ENCODE measurements around the gene CCDC80. TPM values are rescaled to one million over a fixed set of nuclear protein-coding genes. Genes with fewer than 3 reads are reported as not detected.

CCDC80 gene
- total and polyA plus RNA-seq, 9 of the 15 experiments (the other 6 are each of a cell fraction or from before 2014, with no cell fraction given): 0.17 to 2.0 (median 1.1) TPM

DNA sequence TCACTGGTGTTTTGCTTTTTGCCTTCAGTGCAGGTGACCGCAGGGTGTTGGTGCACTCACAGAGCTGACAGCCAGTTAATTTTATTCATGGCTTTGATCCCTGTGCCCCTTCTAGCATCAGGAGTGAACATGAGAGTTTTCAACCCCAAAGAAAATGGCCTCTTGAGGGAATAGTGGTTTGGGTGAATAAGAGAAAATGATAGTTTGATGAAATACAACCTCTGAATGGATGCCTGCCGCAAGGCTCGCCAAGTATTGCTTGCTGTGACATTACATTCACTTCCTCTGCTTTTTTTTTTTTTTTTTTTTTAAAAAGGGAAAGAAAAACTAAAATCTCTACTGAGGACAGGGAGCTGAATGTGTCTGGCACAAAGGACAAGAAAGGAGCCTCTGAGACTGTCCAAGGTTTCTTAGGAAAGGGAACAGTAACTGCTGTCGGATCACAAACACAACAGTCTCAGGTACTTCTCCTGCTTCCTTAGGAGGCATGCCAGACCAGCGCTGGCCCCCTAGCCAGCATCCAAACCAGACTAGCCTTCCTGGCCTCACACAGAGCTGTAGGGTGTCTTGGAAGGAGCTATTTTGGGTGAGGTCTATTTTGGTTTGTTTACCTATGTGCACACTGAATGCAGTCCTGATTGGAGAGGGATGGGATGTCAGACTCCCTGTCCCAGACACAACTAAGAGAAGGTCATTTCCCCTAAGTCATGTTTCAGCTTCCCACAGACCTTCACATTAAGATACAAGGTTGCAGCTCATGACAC lies 29.0 kb downstream of the CCDC80 start:
- H3K9me1 ChIP-seq (ENCODE audit: control insufficient read depth, insufficient read depth, low read length): no peaks in the 10 kb centered on the region
- ChIA-PET POLR2A (interaction anchor here (1.2 kb wide), 1 partner anchor 12 kb away, joined by 3 read pairs; no protein-coding TSS in a partner anchor), CTCF (ENCODE audit: low intra/inter-chr PET ratio) (no interaction called here)
- no peak overlapping the region for H3K27ac ChIP-seq (ENCODE audit: extremely low read depth, low read depth, low read length)
- no TSS peak for BruUV-seq (replicated peaks)
- in situ Hi-C loops (cut with MboI): no loop called here
- no peak overlapping the region for H3K4me3 ChIP-seq
- H4K20me1 ChIP-seq (replicated peaks; ENCODE audit: control insufficient read depth, insufficient read depth, low read length): no peaks in the 10 kb centered on the region
- FAIRE-seq: peak; percentile 52
- H3K9me3 ChIP-seq (replicated peaks; ENCODE audit: control insufficient read depth, insufficient read depth, low read depth, low read length): no peaks in the 10 kb centered on the region; the same call in 1 of the 2 replicates
- no peaks in the 10 kb centered on the region for H3K36me3 ChIP-seq (ENCODE audit: control insufficient read depth, insufficient read depth, low read length)
- 14% methylated on average over 5 of the region's 5 CpGs for WGBS (ENCODE audit: insufficient coverage, low coverage, missing lambda C conversion rate)
- TF ChIP-seq RHOXF2B (CRISPR knock-in tag; conservative IDR thresholded peaks at IDR 0.05) (no peak), RAD51 (IDR thresholded peaks at IDR 0.05; ENCODE audit: borderline replicate concordance, low read depth) (no peak)
- H3K27me3 ChIP-seq (ENCODE audit: control insufficient read depth in 2 of 2, insufficient read depth in 2 of 2, low read length in 2 of 2): no peaks in the 10 kb centered on the region
- intact Hi-C loops (cut with micrococcal nuclease): no loop called here
- no peak overlapping the region for H3K9ac ChIP-seq (ENCODE audit: insufficient read depth in 1 of 2, low read depth in 2 of 2, low read length in 2 of 2)
- H3K4me1 ChIP-seq (replicated peaks in 1 of 2; ENCODE audit: control insufficient read depth in 2 of 2, insufficient read depth in 2 of 2, low read length in 2 of 2): peaks cover 0 to 2% of the 10 kb centered on the region in 2 experiments; a peak in 2 of 5 replicates
- ATAC-seq: no peak
- DNase-seq (ENCODE audit: extremely low read depth in 1 of 4, low spot score in 3 of 4): no peak
- no peaks in the 10 kb centered on the region for H3K79me2 ChIP-seq (ENCODE audit: control insufficient read depth, insufficient read depth, low read length)
- no peak overlapping the region; the same call in 1 of the 2 replicates for H3K4me2 ChIP-seq (ENCODE audit: insufficient read depth, low read length)
- H2AFZ ChIP-seq (ENCODE audit: low read depth, low read length): peak overlapping the region; percentile 56; the same call in 1 of the 2 replicates

DNA sequence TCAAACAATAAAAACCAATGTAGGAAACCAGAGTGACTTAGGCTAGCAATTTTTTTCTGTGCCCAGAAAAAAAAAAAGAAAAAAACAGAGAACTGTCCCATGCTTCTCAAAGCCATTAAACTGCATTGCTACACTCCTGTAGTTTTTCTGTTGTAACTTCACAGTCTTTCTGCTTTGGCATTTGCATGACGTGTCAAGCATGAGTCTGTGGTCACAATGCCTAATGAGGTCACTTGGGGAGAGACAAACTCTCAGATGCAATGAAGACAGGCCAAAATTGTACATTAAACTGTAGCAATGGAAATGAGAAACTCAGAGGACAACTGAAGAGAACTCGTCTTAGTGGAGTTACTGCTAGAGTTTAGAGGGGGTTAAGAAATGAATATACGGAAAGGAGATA lies 30.8 kb downstream of the CCDC80 start:
- H3K4me1 ChIP-seq (replicated peaks in 1 of 2; ENCODE audit: control insufficient read depth in 2 of 2, insufficient read depth in 2 of 2, low read length in 2 of 2): peaks cover 0 to 2% of the 10 kb centered on the region in 2 experiments; a peak in 1 of 5 replicates
- ChIA-PET POLR2A (no interaction called here), CTCF (ENCODE audit: low intra/inter-chr PET ratio) (no interaction called here)
- H3K4me3 ChIP-seq: no peak overlapping the region
- H3K27me3 ChIP-seq (ENCODE audit: control insufficient read depth in 2 of 2, insufficient read depth in 2 of 2, low read length in 2 of 2): no peaks in the 10 kb centered on the region
- no peaks in the 10 kb centered on the region for H3K9me1 ChIP-seq (ENCODE audit: control insufficient read depth, insufficient read depth, low read length)
- no peaks in the 10 kb centered on the region; the same call in 1 of the 2 replicates for H3K9me3 ChIP-seq (replicated peaks; ENCODE audit: control insufficient read depth, insufficient read depth, low read depth, low read length)
- H3K36me3 ChIP-seq (ENCODE audit: control insufficient read depth, insufficient read depth, low read length): no peaks in the 10 kb centered on the region
- intact Hi-C loops (cut with micrococcal nuclease) (no loop called here), in situ Hi-C loops (cut with MboI) (no loop called here)
- no TSS peak for BruUV-seq (replicated peaks)
- peak in 1 of 4 experiments; percentile 25 for DNase-seq (ENCODE audit: extremely low read depth in 1 of 4, low spot score in 3 of 4)
- H4K20me1 ChIP-seq (replicated peaks; ENCODE audit: control insufficient read depth, insufficient read depth, low read length): no peaks in the 10 kb centered on the region
- no peak overlapping the region for H3K4me2 ChIP-seq (ENCODE audit: insufficient read depth, low read length)
- peak overlapping the region; percentile 77 for H2AFZ ChIP-seq (ENCODE audit: low read depth, low read length)
- peak overlapping the region; percentile 21; the same call in 1 of the 3 replicates for H3K27ac ChIP-seq (ENCODE audit: extremely low read depth, low read depth, low read length)
- no peak for FAIRE-seq
- H3K9ac ChIP-seq (ENCODE audit: insufficient read depth in 1 of 2, low read depth in 2 of 2, low read length in 2 of 2): no peak overlapping the region
- WGBS (ENCODE audit: insufficient coverage, low coverage, missing lambda C conversion rate): 13% methylated on average over 2 of the region's 3 CpGs
- H3K79me2 ChIP-seq (ENCODE audit: control insufficient read depth, insufficient read depth, low read length): no peaks in the 10 kb centered on the region
- ATAC-seq: peak; percentile 58
- no peak for TF ChIP-seq MYNN (IDR thresholded peaks at IDR 0.05)
- TF ChIP-seq MYNN (CRISPR knock-in tag; IDR thresholded peaks at IDR 0.05): no peak
- no peak for TF ChIP-seq ZNF253 (CRISPR knock-in tag; conservative IDR thresholded peaks at IDR 0.05)
- TF ChIP-seq CCAR2 (IDR thresholded peaks at IDR 0.05; ENCODE audit: low read depth, low read length): no peak
- peak; percentile 76 for TF ChIP-seq CREB1 (IDR thresholded peaks at IDR 0.05)
- peak; percentile 59; the same call in 1 of the 2 replicates for TF ChIP-seq CREB1 (CRISPR knock-in tag; IDR thresholded peaks at IDR 0.05)
- no peak for TF ChIP-seq SREBF1 (IDR thresholded peaks at IDR 0.05; ENCODE audit: borderline replicate concordance, low read depth, low read length)
- TF ChIP-seq ZNF224 (CRISPR knock-in tag; IDR thresholded peaks at IDR 0.05): no peak
- TF ChIP-seq, protein P1, sequence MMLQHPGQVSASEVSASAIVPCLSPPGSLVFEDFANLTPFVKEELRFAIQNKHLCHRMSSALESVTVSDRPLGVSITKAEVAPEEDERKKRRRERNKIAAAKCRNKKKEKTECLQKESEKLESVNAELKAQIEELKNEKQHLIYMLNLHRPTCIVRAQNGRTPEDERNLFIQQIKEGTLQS (IDR thresholded peaks at IDR 0.05): peak; percentile 28; the same call in 1 of the 2 replicates
- TF ChIP-seq, protein P1 (CRISPR knock-in tag; conservative IDR thresholded peaks at IDR 0.05): no peak
- no peak for TF ChIP-seq HNRNPUL1 (IDR thresholded peaks at IDR 0.05; ENCODE audit: low read length)
- TF ChIP-seq BRF1 (IDR thresholded peaks at IDR 0.05; ENCODE audit: borderline replicate concordance, extremely low read depth, insufficient read length): no peak
- no peak for TF ChIP-seq STAG1 (CRISPR knock-in tag; IDR thresholded peaks at IDR 0.05; ENCODE audit: borderline replicate concordance)
- TF ChIP-seq TFAM (CRISPR knock-in tag; conservative IDR thresholded peaks at IDR 0.05): no peak
- no peak for TF ChIP-seq TAF1 (IDR thresholded peaks at IDR 0.05; ENCODE audit: control insufficient read depth, extremely low read depth, insufficient read depth, low read length, severe bottlenecking)

Measured in K562 (cell line).